Stomach smooth muscle (tissue), 2 donors: ENCODE results near the gene CMIP.

Experiments used
- H3K27ac ChIP-seq: one replicate; pipeline ENCODE4 v1.7.0; 2013; ENCODE audit warnings: mild to moderate bottlenecking, low read length, inconsistent platforms
- H3K27me3 ChIP-seq, 2 donors: one replicate each; pipeline ENCODE4 v1.7.0; 2013; ENCODE audit warnings: low read length in 2 of 2; ENCODE audit not compliant: insufficient read depth in 2 of 2, control insufficient read depth in 1 of 2
- H3K36me3 ChIP-seq, 2 donors: one replicate each; pipeline ENCODE4 v1.7.0; 2013; ENCODE audit warnings: low read length in 2 of 2; ENCODE audit not compliant: control insufficient read depth in 2 of 2, insufficient read depth in 2 of 2
- H3K4me1 ChIP-seq: one replicate; pipeline ENCODE4 v1.7.0; 2013; ENCODE audit warnings: low read length; ENCODE audit not compliant: control insufficient read depth, insufficient read depth
- H3K4me3 ChIP-seq, 2 donors: one replicate each; pipeline ENCODE4 v1.7.0; 2013; ENCODE audit warnings: low read length in 2 of 2
- H3K9ac ChIP-seq, 2 donors: one replicate each; pipeline ENCODE4 v1.7.0; 2013; ENCODE audit warnings: low read length in 2 of 2, mild to moderate bottlenecking in 1 of 2
- H3K9me3 ChIP-seq, 2 donors: one replicate each; pipeline ENCODE4 v1.7.0; 2013; ENCODE audit warnings: low read length in 2 of 2; ENCODE audit not compliant: control insufficient read depth in 2 of 2
- donor health status: healthy.
- donor health status: Pancreatic carcinoma.

The CMIP gene

DNA sequence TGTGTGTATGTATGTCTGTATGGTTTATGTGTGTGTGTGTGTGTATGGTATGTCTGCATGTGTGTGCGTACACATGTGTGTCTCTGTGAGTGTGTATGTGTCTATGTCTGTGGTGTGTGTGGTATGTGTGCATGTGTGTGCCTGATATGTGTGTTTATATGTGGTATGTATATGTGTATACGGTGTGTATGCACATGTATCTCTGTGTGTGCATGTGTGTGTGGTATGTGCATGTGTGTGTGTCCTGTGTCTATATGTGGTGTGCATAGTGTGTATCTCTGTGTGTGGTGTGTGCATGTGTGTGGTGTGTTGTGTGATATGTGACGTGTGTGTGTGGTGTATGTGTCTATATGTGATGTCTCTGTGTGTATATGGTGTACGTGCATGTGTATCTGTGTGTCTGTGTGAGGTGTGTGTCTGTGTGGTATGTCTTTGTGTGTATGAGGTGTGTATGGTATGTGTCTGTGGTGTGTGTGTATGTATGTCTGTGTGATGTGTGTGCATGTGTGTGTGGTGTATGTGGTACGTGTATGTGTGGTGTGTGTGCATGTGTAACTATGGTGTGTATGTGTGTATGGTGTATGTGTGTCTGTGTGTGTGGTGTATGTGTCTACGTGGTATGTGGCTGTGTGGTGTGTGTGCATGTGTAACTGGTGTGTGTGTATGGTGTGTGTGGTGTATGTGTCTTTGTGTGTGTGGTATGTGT lies 170.2 kb downstream of the CMIP start:
- no peaks in the 10 kb centered on the region for H3K9me3 ChIP-seq
- H3K36me3 ChIP-seq = peaks cover 0 to 3% of the 10 kb centered on the region in 2 donors
- H3K4me1 ChIP-seq = peaks cover 65% of the 10 kb centered on the region
- no peak overlapping the region for H3K4me3 ChIP-seq
- H3K27me3 ChIP-seq = no peaks in the 10 kb centered on the region
- H3K27ac ChIP-seq = no peak overlapping the region
- H3K9ac ChIP-seq = no peak overlapping the region

DNA sequence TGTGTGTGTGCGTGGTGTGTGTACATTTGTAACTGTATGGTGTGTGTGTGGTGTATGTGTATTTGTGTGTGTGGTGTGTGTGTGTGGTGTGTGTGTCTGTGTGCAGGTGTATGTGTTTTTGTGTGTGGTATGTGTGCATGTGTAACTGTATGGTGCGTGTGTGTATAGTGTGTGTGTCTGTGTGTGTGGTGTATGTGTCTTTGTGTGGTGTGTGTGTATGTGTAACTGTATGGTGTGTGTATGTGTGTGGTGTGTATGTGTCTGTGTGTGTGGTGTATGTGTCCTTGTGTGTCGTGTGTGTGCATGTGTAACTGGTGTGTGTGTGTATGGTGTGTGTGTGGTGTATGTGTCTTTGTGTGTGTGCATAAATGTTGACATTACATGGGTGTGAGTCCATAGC lies 170.8 kb downstream of the CMIP start:
- peaks cover 59% of the 10 kb centered on the region for H3K4me1 ChIP-seq
- H3K27ac ChIP-seq = no peak overlapping the region
- peaks cover 0 to 3% of the 10 kb centered on the region in 2 donors for H3K36me3 ChIP-seq
- H3K4me3 ChIP-seq = no peak overlapping the region
- H3K27me3 ChIP-seq = no peaks in the 10 kb centered on the region
- no peaks in the 10 kb centered on the region for H3K9me3 ChIP-seq
- no peak overlapping the region for H3K9ac ChIP-seq

DNA sequence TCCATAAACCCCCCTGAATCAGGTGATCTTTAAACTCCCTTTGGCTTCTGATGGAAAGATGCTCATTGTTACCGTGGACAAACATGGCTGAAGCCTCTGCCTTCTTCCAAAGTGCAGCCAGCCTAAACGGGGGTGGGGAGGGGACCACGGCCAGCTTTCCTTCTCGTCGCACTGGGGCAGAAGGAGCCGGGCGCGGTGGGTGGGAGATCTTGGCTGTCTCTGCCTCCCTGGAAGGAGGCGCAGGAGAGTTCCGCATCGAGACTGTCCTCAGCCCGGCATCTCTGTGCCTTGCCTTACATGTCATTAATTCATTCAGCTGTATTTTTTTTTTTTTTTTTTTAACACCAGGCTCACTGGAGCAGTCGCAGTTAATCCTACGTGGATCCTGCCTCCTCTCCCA lies 171.2 kb downstream of the CMIP start:
- no peaks in the 10 kb centered on the region for H3K27me3 ChIP-seq
- peaks cover 60% of the 10 kb centered on the region for H3K4me1 ChIP-seq
- H3K36me3 ChIP-seq = peaks cover 0 to 3% of the 10 kb centered on the region in 2 donors
- H3K9me3 ChIP-seq = no peaks in the 10 kb centered on the region
- no peak overlapping the region for H3K9ac ChIP-seq
- H3K4me3 ChIP-seq = no peak overlapping the region
- no peak overlapping the region for H3K27ac ChIP-seq

DNA sequence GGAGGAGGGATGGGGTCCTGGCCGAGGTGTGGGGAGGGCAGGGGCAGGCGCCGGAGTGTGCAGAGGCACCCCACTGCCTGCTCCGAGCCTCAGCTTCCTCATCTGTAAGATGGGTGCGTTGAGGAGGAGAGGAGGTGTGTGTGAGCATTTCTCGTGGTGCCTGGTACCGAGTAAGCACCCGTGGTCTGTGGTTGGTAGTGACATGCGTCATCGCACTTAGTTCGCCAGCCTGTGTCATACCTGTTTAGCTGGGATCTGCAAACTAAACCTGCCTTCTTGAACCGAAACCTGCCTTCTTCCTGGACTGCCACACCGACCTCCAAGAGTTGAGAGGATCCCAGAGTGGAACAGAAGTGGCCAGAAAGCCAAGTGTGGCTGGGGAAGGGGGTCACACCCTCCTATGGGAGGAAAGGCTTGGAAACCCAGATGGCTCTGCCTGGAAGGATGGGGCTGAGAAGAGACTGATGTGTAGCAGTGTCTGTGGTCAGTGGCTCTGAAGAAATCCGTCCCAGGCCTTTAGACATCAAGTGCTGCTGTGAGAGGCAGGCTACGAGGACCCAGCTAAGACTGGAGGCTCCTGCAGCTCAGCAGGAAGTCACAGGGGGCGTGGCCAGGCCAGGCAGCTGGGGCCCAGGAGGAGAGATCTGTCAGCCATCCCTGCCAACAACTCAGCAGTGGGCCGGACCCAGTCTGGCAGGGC lies 171.9 kb downstream of the CMIP start:
- Histone ChIP-seq H3K4me3 (peak overlapping the region in 1 of 2 donors; percentile 15), H3K36me3 (peaks cover 0 to 3% of the 10 kb centered on the region in 2 donors), H3K4me1 (peaks cover 62% of the 10 kb centered on the region), H3K9ac (peak overlapping the region in 1 of 2 donors; percentile 36), H3K27ac (peak overlapping the region; percentile 53), H3K27me3 (no peaks in the 10 kb centered on the region), H3K9me3 (no peaks in the 10 kb centered on the region)

DNA sequence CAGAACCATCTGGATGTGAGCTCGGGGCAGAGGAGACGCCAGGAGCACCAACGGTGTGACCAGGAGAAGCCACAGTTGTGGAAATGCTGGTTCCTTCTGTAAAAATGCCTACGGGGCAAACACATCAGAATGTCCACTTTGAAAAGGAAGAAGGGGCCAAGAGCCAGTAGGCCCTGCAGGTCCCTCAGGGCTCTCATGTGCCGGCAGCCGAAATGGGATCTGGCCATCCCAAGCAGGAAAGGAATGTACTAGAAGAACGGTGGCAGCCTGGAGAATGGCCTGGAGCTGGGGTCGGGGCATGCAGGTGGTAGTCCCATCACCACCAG lies 172.4 kb downstream of the CMIP start:
- Histone ChIP-seq H3K27me3 (no peaks in the 10 kb centered on the region), H3K36me3 (peaks cover 0 to 4% of the 10 kb centered on the region in 2 donors), H3K9ac (no peak overlapping the region), H3K27ac (peak overlapping the region; percentile 53), H3K9me3 (no peaks in the 10 kb centered on the region), H3K4me3 (peak overlapping the region in 1 of 2 donors; percentile 15), H3K4me1 (peaks cover 62% of the 10 kb centered on the region)

DNA sequence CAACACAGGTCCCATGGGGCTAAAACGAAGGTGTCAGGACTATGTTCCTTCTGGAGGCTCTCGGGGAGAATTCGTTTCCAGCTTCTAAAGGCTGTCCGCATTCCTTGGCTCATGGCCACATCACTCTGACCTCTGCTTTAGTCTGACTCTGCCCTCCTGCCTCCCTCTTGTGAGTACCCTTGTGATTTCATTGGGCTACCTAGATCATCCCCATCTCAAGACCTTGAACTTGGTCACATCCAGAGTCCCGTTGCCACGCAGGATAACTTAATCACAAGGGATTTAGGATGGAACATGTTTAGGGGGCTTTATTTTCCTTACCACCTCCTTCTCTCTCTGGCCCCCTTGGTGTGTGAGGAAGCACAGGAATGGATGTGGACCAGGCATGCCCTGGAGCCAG lies 173.6 kb downstream of the CMIP start:
- Histone ChIP-seq H3K36me3 (peaks cover 0 to 8% of the 10 kb centered on the region in 2 donors), H3K27ac (no peak overlapping the region), H3K9ac (no peak overlapping the region), H3K9me3 (no peaks in the 10 kb centered on the region), H3K4me1 (peaks cover 52% of the 10 kb centered on the region), H3K4me3 (no peak overlapping the region), H3K27me3 (no peaks in the 10 kb centered on the region)

DNA sequence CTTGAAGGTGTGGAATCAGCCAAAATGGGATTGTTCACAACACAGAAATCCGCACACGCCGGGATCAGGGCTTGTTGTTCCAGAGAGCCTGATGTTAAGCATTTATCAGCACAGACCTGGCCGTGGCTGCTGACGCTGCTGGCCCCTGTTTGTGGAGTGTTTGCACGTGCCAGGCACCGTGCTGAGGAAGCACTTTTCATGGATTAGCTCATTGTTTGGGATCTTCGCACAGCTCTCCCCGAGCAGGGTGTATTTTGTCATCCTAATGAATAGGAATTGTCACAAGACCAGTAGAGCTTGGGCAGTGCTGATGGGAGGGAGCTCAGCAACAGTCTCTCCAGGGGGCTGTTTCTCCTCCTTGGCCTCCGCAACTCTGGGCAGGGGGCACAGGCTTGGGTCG lies 174.1 kb downstream of the CMIP start:
- Histone ChIP-seq H3K27me3 (no peaks in the 10 kb centered on the region), H3K4me1 (peaks cover 57% of the 10 kb centered on the region), H3K4me3 (no peak overlapping the region), H3K36me3 (peaks cover 0 to 7% of the 10 kb centered on the region in 2 donors), H3K9me3 (no peaks in the 10 kb centered on the region), H3K27ac (peak overlapping the region; percentile 31), H3K9ac (no peak overlapping the region)

DNA sequence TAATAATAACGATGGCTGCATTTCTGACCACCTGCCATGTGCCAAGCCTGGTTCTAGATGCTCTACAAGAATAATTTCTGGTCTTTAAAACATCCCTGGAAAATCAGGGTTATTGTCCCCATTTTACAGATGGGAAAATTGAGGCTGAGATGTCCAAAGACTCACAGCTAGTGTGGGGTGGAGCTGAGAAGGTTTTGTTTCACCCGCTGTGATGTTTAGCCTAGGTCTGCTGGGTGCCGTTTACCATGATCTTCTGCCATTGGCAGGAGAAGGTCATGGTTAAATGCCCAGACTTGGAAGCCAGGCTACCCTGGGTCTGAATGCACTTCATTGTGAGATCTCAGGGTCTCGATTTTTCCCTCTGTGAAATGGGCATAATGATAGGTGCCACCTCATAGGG lies 175.4 kb downstream of the CMIP start:
- Histone ChIP-seq H3K27ac (peak overlapping the region; percentile 62), H3K4me1 (peaks cover 54% of the 10 kb centered on the region), H3K4me3 (no peak overlapping the region), H3K27me3 (no peaks in the 10 kb centered on the region), H3K36me3 (peaks cover 0 to 6% of the 10 kb centered on the region in 2 donors), H3K9me3 (no peaks in the 10 kb centered on the region), H3K9ac (no peak overlapping the region)

DNA sequence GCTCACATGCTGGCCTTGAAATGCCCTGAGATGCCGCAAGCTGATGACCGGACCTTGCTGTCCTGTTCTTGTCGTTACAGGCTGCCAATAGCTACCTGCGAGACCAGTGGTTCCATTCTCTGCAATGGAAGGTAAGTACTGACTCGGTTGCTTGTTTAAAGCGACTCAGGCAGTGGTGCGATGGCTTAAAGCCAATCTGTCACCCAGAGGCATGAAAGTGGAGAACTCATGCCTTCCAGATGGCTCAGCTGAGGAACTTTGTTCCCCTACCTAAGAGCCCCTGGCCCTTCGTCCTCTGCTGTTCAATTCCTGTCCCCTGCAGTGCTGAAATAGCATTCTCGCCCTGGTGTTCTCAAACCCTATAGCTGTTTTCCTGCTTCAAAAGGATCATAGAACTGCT lies 176.2 kb downstream of the CMIP start:
- Histone ChIP-seq H3K27me3 (no peaks in the 10 kb centered on the region), H3K9ac (peak overlapping the region in 1 of 2 donors; percentile 29), H3K4me3 (no peak overlapping the region), H3K9me3 (no peaks in the 10 kb centered on the region), H3K36me3 (peaks cover 0 to 6% of the 10 kb centered on the region in 2 donors), H3K27ac (peak overlapping the region; percentile 62), H3K4me1 (peaks cover 62% of the 10 kb centered on the region)

DNA sequence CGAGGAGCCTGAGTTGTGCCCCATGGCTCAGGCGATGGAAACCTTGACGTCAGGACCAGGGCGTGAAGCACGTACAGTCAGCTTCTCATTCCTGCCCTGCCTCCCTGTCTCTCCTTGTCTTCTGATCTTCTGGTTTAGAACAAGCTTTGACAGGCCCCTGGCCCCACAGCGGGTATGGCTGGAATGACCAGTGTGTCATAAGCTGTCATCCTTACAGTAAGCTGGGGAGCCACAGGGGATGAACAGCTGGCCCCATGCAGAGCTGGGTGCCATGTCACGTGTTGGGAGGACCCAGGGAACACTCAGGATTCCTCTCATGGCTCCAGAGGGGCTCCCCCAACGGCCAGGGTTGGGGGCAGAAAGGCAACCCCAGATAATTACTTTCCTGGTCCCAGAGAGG lies 176.9 kb downstream of the CMIP start:
- peak overlapping the region; percentile 62 for H3K27ac ChIP-seq
- peaks cover 0 to 6% of the 10 kb centered on the region in 2 donors for H3K36me3 ChIP-seq

More for the DNA sequence above, 176.9 kb downstream of the CMIP start:
- H3K27me3 ChIP-seq = no peaks in the 10 kb centered on the region
- H3K9me3 ChIP-seq = no peaks in the 10 kb centered on the region
- no peak overlapping the region for H3K9ac ChIP-seq
- H3K4me1 ChIP-seq = peaks cover 64% of the 10 kb centered on the region
- H3K4me3 ChIP-seq = no peak overlapping the region
